Endodermal cell (in vitro differentiated cells): ENCODE data around the gene PAX5. TPM values are rescaled to one million over a fixed set of nuclear protein-coding genes. Genes with fewer than 3 reads are reported as not detected.
A peak's percentile ranks its signal among the peaks of the same experiment; 100 is the strongest.

Source experiments
- DNase-seq: peaks from one replicate; pipeline ENCODE4 v3.0.0-alpha.2; 2017
- H3K27ac ChIP-seq: 2 replicates; pipeline ENCODE4 v1.5.1; 2013; ENCODE audit warnings: mild to moderate bottlenecking, low read depth, low read length, moderate library complexity
- H3K27me3 ChIP-seq: 2 replicates; pipeline ENCODE4 v1.6.1; 2013; ENCODE audit warnings: mild to moderate bottlenecking, low read length, moderate library complexity; ENCODE audit not compliant: insufficient read depth, control insufficient read depth, poor library complexity, severe bottlenecking
- H3K36me3 ChIP-seq: 2 replicates; pipeline ENCODE4 v1.7.0; 2013; ENCODE audit warnings: mild to moderate bottlenecking, low read length, moderate library complexity; ENCODE audit not compliant: control insufficient read depth, insufficient read depth
- H3K4me1 ChIP-seq: one replicate; pipeline ENCODE4 v1.7.0; 2013; ENCODE audit warnings: low read length; ENCODE audit not compliant: control insufficient read depth, insufficient read depth
- H3K4me3 ChIP-seq: 2 replicates; pipeline ENCODE4 v1.5.1; 2013; ENCODE audit warnings: mild to moderate bottlenecking, low read length, moderate library complexity
- H3K9ac ChIP-seq: 2 replicates; pipeline ENCODE4 v1.6.1; 2013; ENCODE audit warnings: mild to moderate bottlenecking, low read length, moderate library complexity; ENCODE audit not compliant: poor library complexity, severe bottlenecking; ENCODE audit errors: extremely low read depth
- H3K9me3 ChIP-seq: 2 replicates; pipeline ENCODE4 v1.6.1; 2013; ENCODE audit warnings: mild to moderate bottlenecking, low read length, moderate library complexity; ENCODE audit not compliant: control insufficient read depth
- H3K27ac Mint-ChIP-seq: 2 replicates; pipeline ENCODE4 v1.8.0; 2020; ENCODE audit warnings: mixed read lengths
- H3K27me3 Mint-ChIP-seq: 2 replicates; pipeline ENCODE4 v1.8.0; 2021; ENCODE audit warnings: mild to moderate bottlenecking, mixed read lengths; ENCODE audit not compliant: insufficient read depth
- H3K36me3 Mint-ChIP-seq: 2 replicates; pipeline ENCODE4 v1.8.0; 2020; ENCODE audit warnings: low read depth, mixed read lengths
- H3K4me1 Mint-ChIP-seq: 2 replicates; pipeline ENCODE4 v1.8.0; 2020; ENCODE audit warnings: mixed read lengths
- H3K4me3 Mint-ChIP-seq: 2 replicates; pipeline ENCODE4 v1.8.0; 2020; ENCODE audit warnings: mild to moderate bottlenecking, moderate library complexity, mixed read lengths
- H3K9me3 Mint-ChIP-seq: 2 replicates; pipeline ENCODE4 v1.8.0; 2020; ENCODE audit warnings: mild to moderate bottlenecking, mixed read lengths
- CTCF ChIP-seq: fragments of 200-600 bp; sonication (generic); conservative IDR thresholded peaks from 2 replicates; pipeline ENCODE4 v1.5.0; 2021; ENCODE audit warnings: antibody characterized with exemption, mild to moderate bottlenecking
- WGBS, 2 experiments: methylation state at CpG; one replicate each; pipeline versions ENCODE4 v1.1.5 to v1.1.7; 2013; ENCODE audit warnings: missing lambda C conversion rate in 2 of 2, mixed read lengths in 1 of 2; ENCODE audit not compliant: insufficient coverage in 1 of 2, insufficient read length in 1 of 2; 5-methylcytosine and 5-hydroxymethylcytosine counted together
- total RNA-seq, 2 donors: library from RNA; stranded (reverse); fragmentation: NEBNext Ultra II Directional in 1 of 2; extraction: Animal tissue kit (Norgen Biotek cat#: 25700) in 1 of 2; gene quantifications; 2 replicates in 1 of 2; 3 replicates in 1 of 2; pipeline ENCODE4 v1.2.1, GENCODE V29; 2021

PAX5 gene
- total RNA-seq, 2 donors from 2014 or later: 0.15 TPM; not detected in 1

GRCh38 chr9:36911037-36911436 is 123.0 kb downstream of the PAX5 start:
- Histone ChIP-seq H3K4me3 (no peak overlapping the region), H3K27ac (no peak overlapping the region), H3K36me3 (no peaks in the 10 kb centered on the region), H3K9ac (no peak overlapping the region), H3K9me3 (no peaks in the 10 kb centered on the region), H3K4me1 (no peaks in the 10 kb centered on the region), H3K27me3 (peaks cover 7% of the 10 kb centered on the region)
- peak; percentile 43 for TF ChIP-seq CTCF
- no peaks in the 10 kb centered on the region for H3K9me3 Mint-ChIP-seq
- no peaks in the 10 kb centered on the region for H3K4me1 Mint-ChIP-seq
- no peaks in the 10 kb centered on the region for H3K36me3 Mint-ChIP-seq
- no peak overlapping the region for H3K27ac Mint-ChIP-seq
- peak; percentile 38 for DNase-seq
- peaks cover 14% of the 10 kb centered on the region for H3K27me3 Mint-ChIP-seq
- 93 to 100% methylated on average over 5 to 6 of the region's 6 CpGs for WGBS, 2 experiments
- H3K4me3 Mint-ChIP-seq: no peak overlapping the region

- Histone ChIP-seq H3K36me3 (no peaks in the 10 kb centered on the region), H3K4me1 (no peaks in the 10 kb centered on the region), H3K9me3 (no peaks in the 10 kb centered on the region), H3K9ac (no peak overlapping the region), H3K27me3 (peaks cover 12% of the 10 kb centered on the region), H3K4me3 (no peak overlapping the region), H3K27ac (no peak overlapping the region)
- Mint-ChIP-seq H3K4me3 (no peak overlapping the region), H3K36me3 (no peaks in the 10 kb centered on the region), H3K4me1 (no peaks in the 10 kb centered on the region), H3K27me3 (peaks cover 30% of the 10 kb centered on the region), H3K27ac (no peak overlapping the region), H3K9me3 (no peaks in the 10 kb centered on the region)
- 87 to 100% methylated on average over 1 to 6 of the region's 6 CpGs for WGBS, 2 experiments
- TF ChIP-seq CTCF: no peak
- DNase-seq: peak; percentile 31
Observed at GRCh38 chr9:36906492-36906891, 127.6 kb downstream of the PAX5 start.

- peak; percentile 86 for DNase-seq
- no peak overlapping the region for H3K27ac ChIP-seq
- H3K9ac ChIP-seq: no peak overlapping the region
- H3K4me1 ChIP-seq: no peaks in the 10 kb centered on the region
- peaks cover 21% of the 10 kb centered on the region for H3K27me3 ChIP-seq
- Mint-ChIP-seq H3K4me3 (no peak overlapping the region), H3K9me3 (no peaks in the 10 kb centered on the region), H3K27ac (no peak overlapping the region), H3K27me3 (peaks cover 39% of the 10 kb centered on the region), H3K4me1 (no peaks in the 10 kb centered on the region), H3K36me3 (no peaks in the 10 kb centered on the region)
- peak; percentile 75 for TF ChIP-seq CTCF
- H3K9me3 ChIP-seq: no peaks in the 10 kb centered on the region
- no peaks in the 10 kb centered on the region for H3K36me3 ChIP-seq
- WGBS, 2 experiments: 80 to 88% methylated on average over 6 to 10 of the region's 10 CpGs
- no peak overlapping the region for H3K4me3 ChIP-seq
Observed at GRCh38 chr9:36905101-36906066, 128.7 kb downstream of the PAX5 start.
